Endodermal cell (in vitro differentiated cells): Measurements from ENCODE around the gene RRH. TPM values are rescaled to one million over a fixed set of nuclear protein-coding genes. Genes with fewer than 3 reads are reported as not detected.

ENCODE experiments used
- DNase-seq: peaks from one replicate; pipeline ENCODE4 v3.0.0-alpha.2; 2017
- H3K27ac ChIP-seq: 2 replicates; pipeline ENCODE4 v1.5.1; 2013; ENCODE audit warnings: mild to moderate bottlenecking, low read depth, low read length, moderate library complexity
- H3K27me3 ChIP-seq: 2 replicates; pipeline ENCODE4 v1.6.1; 2013; ENCODE audit warnings: mild to moderate bottlenecking, low read length, moderate library complexity; ENCODE audit not compliant: insufficient read depth, control insufficient read depth, poor library complexity, severe bottlenecking
- H3K36me3 ChIP-seq: 2 replicates; pipeline ENCODE4 v1.7.0; 2013; ENCODE audit warnings: mild to moderate bottlenecking, low read length, moderate library complexity; ENCODE audit not compliant: control insufficient read depth, insufficient read depth
- H3K4me1 ChIP-seq: one replicate; pipeline ENCODE4 v1.7.0; 2013; ENCODE audit warnings: low read length; ENCODE audit not compliant: control insufficient read depth, insufficient read depth
- H3K4me3 ChIP-seq: 2 replicates; pipeline ENCODE4 v1.5.1; 2013; ENCODE audit warnings: mild to moderate bottlenecking, low read length, moderate library complexity
- H3K9ac ChIP-seq: 2 replicates; pipeline ENCODE4 v1.6.1; 2013; ENCODE audit warnings: mild to moderate bottlenecking, low read length, moderate library complexity; ENCODE audit not compliant: poor library complexity, severe bottlenecking; ENCODE audit errors: extremely low read depth
- H3K9me3 ChIP-seq: 2 replicates; pipeline ENCODE4 v1.6.1; 2013; ENCODE audit warnings: mild to moderate bottlenecking, low read length, moderate library complexity; ENCODE audit not compliant: control insufficient read depth
- H3K27ac Mint-ChIP-seq: 2 replicates; pipeline ENCODE4 v1.8.0; 2020; ENCODE audit warnings: mixed read lengths
- H3K27me3 Mint-ChIP-seq: 2 replicates; pipeline ENCODE4 v1.8.0; 2021; ENCODE audit warnings: mild to moderate bottlenecking, mixed read lengths; ENCODE audit not compliant: insufficient read depth
- H3K36me3 Mint-ChIP-seq: 2 replicates; pipeline ENCODE4 v1.8.0; 2020; ENCODE audit warnings: low read depth, mixed read lengths
- H3K4me1 Mint-ChIP-seq: 2 replicates; pipeline ENCODE4 v1.8.0; 2020; ENCODE audit warnings: mixed read lengths
- H3K4me3 Mint-ChIP-seq: 2 replicates; pipeline ENCODE4 v1.8.0; 2020; ENCODE audit warnings: mild to moderate bottlenecking, moderate library complexity, mixed read lengths
- H3K9me3 Mint-ChIP-seq: 2 replicates; pipeline ENCODE4 v1.8.0; 2020; ENCODE audit warnings: mild to moderate bottlenecking, mixed read lengths
- WGBS, 2 experiments: methylation state at CpG; one replicate each; pipeline versions ENCODE4 v1.1.5 to v1.1.7; 2013; ENCODE audit warnings: missing lambda C conversion rate in 2 of 2, mixed read lengths in 1 of 2; ENCODE audit not compliant: insufficient coverage in 1 of 2, insufficient read length in 1 of 2; 5-methylcytosine and 5-hydroxymethylcytosine counted together
- total RNA-seq, 2 donors: library from RNA; stranded (reverse); fragmentation: NEBNext Ultra II Directional in 1 of 2; extraction: Animal tissue kit (Norgen Biotek cat#: 25700) in 1 of 2; gene quantifications; 2 replicates in 1 of 2; 3 replicates in 1 of 2; pipeline ENCODE4 v1.2.1, GENCODE V29; 2021
- TF ChIP-seq, protein P1 (sequence below): fragments of 200-600 bp; sonication (generic); conservative IDR thresholded peaks from 2 replicates; pipeline ENCODE4 v1.5.0; 2021; ENCODE audit warnings: antibody characterized with exemption, mild to moderate bottlenecking

The RRH gene
- total RNA-seq, 2 donors from 2014 or later, result 0.18 TPM; not detected in 1

GRCh38 chr4:109833756-109834155 lies 6.0 kb downstream of the RRH start:
- DNase-seq, result no peak
- no peak overlapping the region for H3K27ac ChIP-seq
- Mint-ChIP-seq H3K36me3 (no peaks in the 10 kb centered on the region), H3K27ac (no peak overlapping the region), H3K4me3 (no peak overlapping the region), H3K27me3 (no peaks in the 10 kb centered on the region), H3K4me1 (no peaks in the 10 kb centered on the region), H3K9me3 (no peaks in the 10 kb centered on the region)
- WGBS, 2 experiments, result 100% methylated on average over 1 of the region's 4 CpGs; no CpG with 5 or more reads in 1 of the 2 experiments
- TF ChIP-seq, protein P1, sequence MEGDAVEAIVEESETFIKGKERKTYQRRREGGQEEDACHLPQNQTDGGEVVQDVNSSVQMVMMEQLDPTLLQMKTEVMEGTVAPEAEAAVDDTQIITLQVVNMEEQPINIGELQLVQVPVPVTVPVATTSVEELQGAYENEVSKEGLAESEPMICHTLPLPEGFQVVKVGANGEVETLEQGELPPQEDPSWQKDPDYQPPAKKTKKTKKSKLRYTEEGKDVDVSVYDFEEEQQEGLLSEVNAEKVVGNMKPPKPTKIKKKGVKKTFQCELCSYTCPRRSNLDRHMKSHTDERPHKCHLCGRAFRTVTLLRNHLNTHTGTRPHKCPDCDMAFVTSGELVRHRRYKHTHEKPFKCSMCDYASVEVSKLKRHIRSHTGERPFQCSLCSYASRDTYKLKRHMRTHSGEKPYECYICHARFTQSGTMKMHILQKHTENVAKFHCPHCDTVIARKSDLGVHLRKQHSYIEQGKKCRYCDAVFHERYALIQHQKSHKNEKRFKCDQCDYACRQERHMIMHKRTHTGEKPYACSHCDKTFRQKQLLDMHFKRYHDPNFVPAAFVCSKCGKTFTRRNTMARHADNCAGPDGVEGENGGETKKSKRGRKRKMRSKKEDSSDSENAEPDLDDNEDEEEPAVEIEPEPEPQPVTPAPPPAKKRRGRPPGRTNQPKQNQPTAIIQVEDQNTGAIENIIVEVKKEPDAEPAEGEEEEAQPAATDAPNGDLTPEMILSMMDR, result no peak
- peaks cover 4% of the 10 kb centered on the region for H3K36me3 ChIP-seq
- H3K4me3 ChIP-seq, result no peak overlapping the region
- no peaks in the 10 kb centered on the region for H3K4me1 ChIP-seq
- no peaks in the 10 kb centered on the region for H3K27me3 ChIP-seq
- no peak overlapping the region for H3K9ac ChIP-seq
- no peaks in the 10 kb centered on the region for H3K9me3 ChIP-seq

DNA sequence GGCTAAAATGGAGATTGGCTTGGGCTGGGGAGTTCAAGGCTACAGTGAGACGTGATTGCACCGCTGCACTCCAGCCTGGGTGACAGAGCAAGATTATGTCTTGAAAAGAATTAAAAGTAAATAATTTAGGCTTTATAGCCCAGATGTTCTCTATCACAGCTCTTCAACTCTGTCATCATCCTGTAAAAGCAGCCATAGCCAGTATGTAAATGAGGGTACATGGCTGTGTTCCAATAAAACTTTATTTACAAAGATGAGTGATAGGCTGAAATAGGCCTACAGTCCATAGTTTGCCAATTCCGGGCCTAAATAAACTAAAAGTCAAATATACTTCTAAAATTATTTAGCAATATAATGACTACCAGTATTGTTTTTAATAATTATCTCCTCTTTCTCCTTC lies 9.2 kb downstream of the RRH start:
- Mint-ChIP-seq H3K9me3 (peaks cover 3% of the 10 kb centered on the region), H3K4me1 (no peaks in the 10 kb centered on the region), H3K36me3 (no peaks in the 10 kb centered on the region), H3K27me3 (no peaks in the 10 kb centered on the region), H3K4me3 (no peak overlapping the region), H3K27ac (no peak overlapping the region)
- 100% methylated on average over 3 of the region's 3 CpGs; no CpG with 5 or more reads in 1 of the 2 experiments for WGBS, 2 experiments
- DNase-seq, result no peak
- Histone ChIP-seq H3K27ac (no peak overlapping the region), H3K27me3 (no peaks in the 10 kb centered on the region), H3K36me3 (no peaks in the 10 kb centered on the region), H3K9ac (no peak overlapping the region), H3K9me3 (no peaks in the 10 kb centered on the region), H3K4me3 (no peak overlapping the region), H3K4me1 (no peaks in the 10 kb centered on the region)
- TF ChIP-seq, protein P1, result no peak

DNA sequence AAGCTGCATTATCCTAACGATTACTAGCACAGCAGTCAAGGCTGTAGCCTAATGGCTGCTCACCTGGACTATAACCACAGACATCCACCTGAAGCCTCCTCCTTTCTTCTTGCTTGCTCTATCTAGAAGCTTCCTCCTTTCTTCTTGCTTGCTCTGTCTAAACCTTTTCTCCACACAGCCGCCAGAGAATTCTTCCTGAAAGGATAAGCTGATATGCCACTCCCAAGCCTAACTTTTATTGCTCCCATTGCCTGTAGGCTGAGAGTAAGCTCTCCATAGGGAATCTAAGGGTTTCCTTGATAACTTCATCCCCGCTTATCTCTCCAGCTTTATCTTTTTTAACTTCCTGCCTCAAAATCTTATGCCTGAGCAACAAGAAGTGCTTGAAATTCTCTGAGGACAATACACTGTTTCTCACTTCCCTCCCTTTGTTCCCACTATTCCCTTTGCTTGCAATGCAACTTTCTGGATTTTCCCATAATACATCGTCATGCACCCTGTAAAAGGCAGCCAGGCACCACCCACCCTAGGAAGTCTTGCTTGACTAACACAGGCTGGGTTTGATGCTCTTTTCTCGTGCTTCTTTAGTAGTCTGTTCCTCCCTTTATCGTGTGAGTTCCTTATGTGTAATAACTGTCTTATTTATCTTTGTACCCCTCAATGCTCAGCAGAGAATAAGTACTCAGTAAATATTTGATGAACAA lies 18.8 kb downstream of the RRH start:
- Mint-ChIP-seq H3K27ac (peak overlapping the region; percentile 38), H3K36me3 (no peaks in the 10 kb centered on the region), H3K27me3 (no peaks in the 10 kb centered on the region), H3K4me1 (peaks cover 30% of the 10 kb centered on the region), H3K9me3 (no peaks in the 10 kb centered on the region), H3K4me3 (no peak overlapping the region)
- Histone ChIP-seq H3K9ac (peak overlapping the region; percentile 32), H3K9me3 (no peaks in the 10 kb centered on the region), H3K4me3 (peak overlapping the region; percentile 3), H3K4me1 (peaks cover 7% of the 10 kb centered on the region), H3K27ac (no peak overlapping the region), H3K36me3 (peaks cover 4% of the 10 kb centered on the region), H3K27me3 (no peaks in the 10 kb centered on the region)
- DNase-seq, result peak; percentile 62
- TF ChIP-seq, protein P1, result no peak
- WGBS, 2 experiments, result 43 to 68% methylated on average over 3 to 6 of the region's 6 CpGs
